Upper lobe of left lung (tissue), 6 donors: ENCODE data around the gene ZFP42. TPM values are rescaled to one million over a fixed set of nuclear protein-coding genes. Genes with fewer than 3 reads are reported as not detected.
"Not testable (repeated sequence)": the region's sequence is repeated elsewhere in the genome, so short reads cannot be mapped to it uniquely, and the experiment has no call there.

ENCODE experiments used
- ATAC-seq, 2 donors: fragments of 200-7000 bp; cut with Tn5 transposase; one replicate each; pipeline ENCODE4 v1.9.1; 2022; ENCODE audit warnings: mild to moderate bottlenecking in 2 of 2, moderate library complexity in 2 of 2; ENCODE audit not compliant: low FRiP score in 2 of 2
- DNase-seq, 2 donors: peaks; one replicate each; pipeline ENCODE4 v3.0.0-alpha.2; 2019 to 2020
- H3K27ac ChIP-seq, 4 donors: fragments of 200-600 bp; sonication (generic); one replicate each; pipeline ENCODE4 v1.5.1; 2016 to 2019
- H3K27me3 ChIP-seq, 4 donors: fragments of 200-600 bp; sonication (generic); one replicate each; pipeline ENCODE4 v1.5.1; 2017 to 2019
- H3K36me3 ChIP-seq, 4 donors: fragments of 200-600 bp; sonication (generic); one replicate each; pipeline ENCODE4 v1.5.1; 2016 to 2019
- H3K4me1 ChIP-seq, 4 donors: fragments of 200-600 bp; sonication (generic); one replicate each; pipeline ENCODE4 v1.5.1; 2018 to 2019
- H3K4me3 ChIP-seq, 4 donors: fragments of 200-600 bp; sonication (generic); one replicate each; pipeline ENCODE4 v1.5.1; 2017 to 2019; ENCODE audit warnings: mild to moderate bottlenecking in 2 of 4, moderate library complexity in 1 of 4
- H3K9me3 ChIP-seq, 4 donors: fragments of 200-600 bp; sonication (generic); one replicate each; pipeline ENCODE4 v1.5.1; 2018 to 2019
- EP300 ChIP-seq, 4 donors: sonication (generic); formaldehyde crosslinking; IDR thresholded peaks; one replicate each; pipeline ENCODE4 v1.5.1; 2017; ENCODE audit warnings: antibody characterized with exemption in 4 of 4, control low read depth in 2 of 4
- POLR2A ChIP-seq, 4 donors: fragments of 450-650 bp; IDR thresholded peaks; one replicate each; pipeline ENCODE4 v1.5.1; 2016 to 2017; ENCODE audit warnings: antibody characterized with exemption in 4 of 4, mild to moderate bottlenecking in 2 of 4
- POLR2AphosphoS5 ChIP-seq, 2 donors: sonication (generic); formaldehyde crosslinking; IDR thresholded peaks; one replicate each; pipeline ENCODE4 v1.5.1; 2017; ENCODE audit warnings: antibody characterized with exemption in 2 of 2
- WGBS, 2 donors: methylation state at CpG; one replicate each; pipeline ENCODE4 v1.1.5; 2017 to 2018; 5-methylcytosine and 5-hydroxymethylcytosine counted together
- total RNA-seq, 6 donors: library from RNA; depleted of rRNA in 4 of 6; stranded (reverse); fragments of >200 nt in 4 of 6; gene quantifications; one replicate each; pipeline versions ENCODE4 v1.1.0 to v1.2.1, GENCODE V29; 2016 to 2021
- TF ChIP-seq, protein P1 (sequence below), 6 experiments: fragments of 450-650 bp in 4 of 6; fragments of 200-600 bp in 2 of 6; sonication (generic) in 2 of 6; IDR thresholded peaks; one replicate each; pipeline ENCODE4 v1.5.1; 2016 to 2019; ENCODE audit warnings: antibody characterized with exemption in 6 of 6
- donor health status: DM: no; HTN: no; CAD: no; lungs with moderate emphysema.
- donor health status: DM: no; HTN: yes; CAD: no; lungs with severe emphysema.

The ZFP42 gene
- total RNA-seq, 6 donors from 2014 or later = 0.40 to 0.61 (median 0.49) TPM; not detected in 3

DNA sequence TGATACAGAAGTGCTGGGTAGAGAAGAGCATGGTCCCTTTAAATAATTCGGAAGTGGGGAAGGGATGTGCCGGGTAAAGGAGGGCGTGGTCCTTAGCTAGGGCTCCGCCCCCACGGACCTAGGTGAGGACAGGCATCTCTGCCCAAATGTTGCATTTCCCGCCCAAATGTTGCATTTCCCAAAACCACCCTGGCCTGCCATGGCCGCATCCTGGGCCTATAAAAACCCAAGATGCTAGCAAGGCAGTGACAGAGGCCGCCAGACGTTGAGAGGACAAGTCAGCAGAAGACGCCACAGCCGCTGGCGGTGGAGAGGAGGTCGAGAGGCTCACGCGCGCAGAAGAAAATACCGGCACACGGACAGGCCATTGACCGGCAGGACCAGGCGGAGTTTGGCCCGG lies 46.1 kb downstream of the ZFP42 start:
- Histone ChIP-seq H3K4me3 (no peak overlapping the region), H3K27me3 (no peaks in the 10 kb centered on the region), H3K9me3 (no peaks in the 10 kb centered on the region), H3K4me1 (no peaks in the 10 kb centered on the region), H3K36me3 (no peaks in the 10 kb centered on the region), H3K27ac (no peak overlapping the region)
- DNase-seq (no peak), ATAC-seq (no peak)
- TF ChIP-seq EP300 (IDR thresholded peaks at IDR 0.05) (no peak), POLR2AphosphoS5 (IDR thresholded peaks at IDR 0.05) (no peak), POLR2A (IDR thresholded peaks at IDR 0.05) (no peak)
- TF ChIP-seq, protein P1, sequence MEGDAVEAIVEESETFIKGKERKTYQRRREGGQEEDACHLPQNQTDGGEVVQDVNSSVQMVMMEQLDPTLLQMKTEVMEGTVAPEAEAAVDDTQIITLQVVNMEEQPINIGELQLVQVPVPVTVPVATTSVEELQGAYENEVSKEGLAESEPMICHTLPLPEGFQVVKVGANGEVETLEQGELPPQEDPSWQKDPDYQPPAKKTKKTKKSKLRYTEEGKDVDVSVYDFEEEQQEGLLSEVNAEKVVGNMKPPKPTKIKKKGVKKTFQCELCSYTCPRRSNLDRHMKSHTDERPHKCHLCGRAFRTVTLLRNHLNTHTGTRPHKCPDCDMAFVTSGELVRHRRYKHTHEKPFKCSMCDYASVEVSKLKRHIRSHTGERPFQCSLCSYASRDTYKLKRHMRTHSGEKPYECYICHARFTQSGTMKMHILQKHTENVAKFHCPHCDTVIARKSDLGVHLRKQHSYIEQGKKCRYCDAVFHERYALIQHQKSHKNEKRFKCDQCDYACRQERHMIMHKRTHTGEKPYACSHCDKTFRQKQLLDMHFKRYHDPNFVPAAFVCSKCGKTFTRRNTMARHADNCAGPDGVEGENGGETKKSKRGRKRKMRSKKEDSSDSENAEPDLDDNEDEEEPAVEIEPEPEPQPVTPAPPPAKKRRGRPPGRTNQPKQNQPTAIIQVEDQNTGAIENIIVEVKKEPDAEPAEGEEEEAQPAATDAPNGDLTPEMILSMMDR (IDR thresholded peaks at IDR 0.05) = no peak
- 83 to 92% methylated on average over 21 of the region's 21 CpGs for WGBS, 2 donors

DNA sequence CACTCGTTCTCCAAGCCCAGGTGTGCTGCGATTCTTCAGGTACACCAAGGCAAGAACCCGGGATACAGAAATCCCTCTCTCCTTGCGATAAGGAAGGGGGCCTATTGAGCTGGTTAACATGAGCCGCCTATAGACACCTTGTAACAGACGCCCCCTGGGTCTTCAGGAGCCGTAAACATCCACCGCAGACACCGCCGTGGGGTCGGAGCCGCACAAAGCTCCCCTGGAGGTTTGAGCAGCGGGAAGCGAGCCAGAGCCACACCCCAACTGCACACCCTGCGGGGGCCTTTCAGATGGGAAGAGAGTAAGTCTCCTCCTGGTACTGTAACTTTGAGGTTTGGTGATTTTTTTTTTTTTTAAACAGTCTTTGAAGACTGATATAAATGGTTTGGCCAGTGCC lies 46.6 kb downstream of the ZFP42 start:
- WGBS, 2 donors = 73 to 89% methylated on average over 10 to 15 of the region's 15 CpGs
- no peak overlapping the region for H3K4me3 ChIP-seq
- no peak for DNase-seq
- H3K4me1 ChIP-seq = no peaks in the 10 kb centered on the region
- TF ChIP-seq EP300 (IDR thresholded peaks at IDR 0.05) (no peak), POLR2A (IDR thresholded peaks at IDR 0.05) (no peak)
- no peaks in the 10 kb centered on the region for H3K9me3 ChIP-seq
- no peaks in the 10 kb centered on the region for H3K36me3 ChIP-seq
- H3K27ac ChIP-seq = no peak overlapping the region
- H3K27me3 ChIP-seq = no peaks in the 10 kb centered on the region
- no peak for ATAC-seq

DNA sequence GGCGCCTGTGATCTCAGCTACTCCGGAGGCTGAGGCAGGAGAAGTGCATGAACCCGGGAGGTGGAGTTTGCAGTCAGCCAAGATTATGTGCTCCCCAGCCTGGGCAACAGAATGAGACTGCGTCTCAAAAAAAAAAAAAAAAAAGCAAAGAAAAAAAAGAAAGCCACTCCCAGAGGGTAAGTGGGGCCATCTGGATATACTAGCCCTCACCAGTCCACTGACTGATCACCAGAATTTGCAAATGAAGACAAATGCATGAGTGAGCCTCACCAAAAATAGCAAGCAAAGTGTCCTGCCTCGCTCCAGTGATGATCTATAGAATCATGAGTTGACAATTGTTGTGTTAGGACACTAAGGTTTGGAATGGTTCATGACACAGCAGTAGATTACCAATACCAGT lies 47.6 kb downstream of the ZFP42 start:
- Histone ChIP-seq H3K4me1 (no peaks in the 10 kb centered on the region), H3K9me3 (no peaks in the 10 kb centered on the region), H3K4me3 (no peak overlapping the region), H3K27ac (no peak overlapping the region), H3K36me3 (no peaks in the 10 kb centered on the region), H3K27me3 (no peaks in the 10 kb centered on the region)
- DNase-seq (no peak), ATAC-seq (no peak)
- TF ChIP-seq POLR2A (IDR thresholded peaks at IDR 0.05) = no peak
- TF ChIP-seq POLR2AphosphoS5 (IDR thresholded peaks at IDR 0.05) = no peak
- no peak for TF ChIP-seq EP300 (IDR thresholded peaks at IDR 0.05)
- TF ChIP-seq, protein P1 (IDR thresholded peaks at IDR 0.05) = no peak
- 95 to 96% methylated on average over 5 of the region's 5 CpGs for whole genome bisulfite sequencing, 2 donors

DNA sequence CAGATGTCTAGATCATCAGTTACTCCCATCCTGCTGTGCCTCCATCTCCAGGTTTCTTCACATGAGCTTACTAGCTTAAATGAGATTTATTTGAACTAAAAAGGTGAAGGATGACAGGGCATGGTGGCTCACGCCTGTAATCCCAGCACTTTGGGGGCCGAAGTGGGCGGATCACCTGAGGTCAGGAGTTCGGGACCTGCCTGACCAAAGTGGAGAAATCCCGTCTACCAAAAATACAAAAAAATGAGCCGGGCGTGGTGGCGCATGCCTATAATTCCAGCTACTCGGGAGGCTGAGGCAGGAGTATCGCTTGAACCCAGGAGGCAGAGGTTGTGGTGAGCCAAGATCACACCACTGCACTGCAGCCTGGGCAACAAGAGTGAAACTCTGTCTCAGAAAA lies 49.9 kb downstream of the ZFP42 start:
- not testable (repeated sequence) for H3K9me3 ChIP-seq, H3K27ac ChIP-seq, H3K36me3 ChIP-seq, H3K4me1 ChIP-seq, H3K4me3 ChIP-seq, DNase-seq, H3K27me3 ChIP-seq, ATAC-seq
- whole genome bisulfite sequencing, 2 donors = 91 to 95% methylated on average over 10 of the region's 10 CpGs

DNA sequence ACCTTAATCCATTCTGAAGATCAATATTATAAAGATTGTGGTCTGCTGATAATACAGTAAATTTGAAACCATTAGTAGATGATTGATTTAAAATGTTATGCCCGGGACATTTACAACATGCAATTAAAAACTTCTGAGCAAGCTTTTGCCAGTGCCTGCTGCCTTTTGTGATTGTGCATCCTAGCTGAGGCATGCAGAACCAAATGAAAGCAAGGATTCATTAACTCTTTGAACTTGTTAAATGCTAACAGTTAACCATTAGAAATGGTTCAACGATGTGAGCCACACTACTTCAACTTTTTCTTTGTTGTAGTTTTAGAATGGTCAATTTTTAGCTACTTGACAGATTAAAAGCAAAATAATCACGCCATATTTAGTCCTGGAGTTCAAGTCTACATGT lies 51.1 kb downstream of the ZFP42 start:
- Histone ChIP-seq H3K27me3 (no peaks in the 10 kb centered on the region), H3K27ac (no peak overlapping the region), H3K36me3 (no peaks in the 10 kb centered on the region), H3K9me3 (no peaks in the 10 kb centered on the region), H3K4me1 (no peaks in the 10 kb centered on the region), H3K4me3 (no peak overlapping the region)
- WGBS, 2 donors = 73 to 76% methylated on average over 3 of the region's 3 CpGs
- no peak for TF ChIP-seq POLR2AphosphoS5 (IDR thresholded peaks at IDR 0.05)
- no peak for TF ChIP-seq POLR2A (IDR thresholded peaks at IDR 0.05)
- TF ChIP-seq, protein P1 (IDR thresholded peaks at IDR 0.05) = no peak
- TF ChIP-seq EP300 (IDR thresholded peaks at IDR 0.05) = no peak
- DNase-seq (no peak), ATAC-seq (no peak)

DNA sequence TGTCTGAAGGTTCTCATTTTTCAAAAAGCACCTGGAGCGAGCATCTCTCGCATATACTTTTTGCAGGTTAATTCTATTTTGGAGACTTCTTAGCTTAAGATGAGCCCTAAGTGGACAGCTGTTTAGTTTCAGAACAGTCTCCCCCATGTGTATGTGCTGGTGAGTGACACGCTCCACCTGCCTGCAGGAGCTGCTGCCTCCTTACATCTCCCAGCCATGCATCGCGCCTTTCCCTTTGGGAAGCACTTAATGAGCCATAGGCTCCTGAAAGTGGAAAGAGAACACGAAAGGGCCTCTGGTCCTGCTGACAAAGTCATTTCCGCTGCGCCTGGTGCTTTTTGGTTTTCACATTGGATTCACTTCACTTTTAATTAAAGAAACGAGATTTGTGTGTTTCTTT lies 57.7 kb downstream of the ZFP42 start:
- Histone ChIP-seq H3K36me3 (no peaks in the 10 kb centered on the region), H3K9me3 (no peaks in the 10 kb centered on the region), H3K4me1 (no peaks in the 10 kb centered on the region), H3K4me3 (no peak overlapping the region), H3K27ac (no peak overlapping the region), H3K27me3 (no peaks in the 10 kb centered on the region)
- TF ChIP-seq, protein P1 (IDR thresholded peaks at IDR 0.05) = no peak
- TF ChIP-seq POLR2A (IDR thresholded peaks at IDR 0.05) (no peak), EP300 (IDR thresholded peaks at IDR 0.05) (no peak), POLR2AphosphoS5 (IDR thresholded peaks at IDR 0.05) (no peak)
- no peak for ATAC-seq
- 86 to 91% methylated on average over 9 of the region's 9 CpGs for WGBS, 2 donors
- DNase-seq = no peak
